B cell (primary cell): Measurements from ENCODE around the gene SMAD9.

ENCODE experiments used
- CTCF ChIP-seq: fragments of 200-600 bp; IDR thresholded peaks from one replicate; pipeline ENCODE4 v1.8.0; 2022; ENCODE audit warnings: antibody characterized with exemption, mild to moderate bottlenecking
- EZH2 ChIP-seq: IDR thresholded peaks from 2 replicates; pipeline ENCODE4 v1.6.1; 2012; ENCODE audit warnings: borderline replicate concordance, low read depth, mild to moderate bottlenecking, moderate library complexity, low read length; ENCODE audit not compliant: insufficient read depth, poor library complexity, severe bottlenecking

DNA sequence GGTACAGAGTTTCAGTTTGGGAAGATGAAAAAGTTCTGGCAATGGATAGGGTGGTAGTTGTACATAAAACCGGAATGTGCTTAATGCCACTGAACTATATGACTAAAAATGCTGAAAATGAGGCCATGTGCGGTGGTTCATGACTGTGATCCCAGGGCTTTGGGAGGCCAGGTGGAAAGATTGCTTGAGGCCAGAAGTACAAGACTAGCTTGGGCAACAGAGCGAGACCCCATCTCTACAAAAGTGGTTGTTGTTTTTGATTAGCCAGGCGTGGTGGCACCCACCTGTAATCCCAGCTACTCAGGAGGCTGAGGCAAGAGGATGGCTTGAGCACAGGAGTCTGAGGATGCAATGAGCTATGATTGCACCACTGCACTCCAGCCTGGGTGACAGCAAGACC is 12.8 kb downstream of the SMAD9 start:
- TF ChIP-seq CTCF = no peak
- TF ChIP-seq EZH2 = no peak
